ENCODE data around the gene NHSL1. TPM values are rescaled to one million over a fixed set of nuclear protein-coding genes. Genes with fewer than 3 reads are reported as not detected.

NHSL1 gene
- total and polyA plus RNA-seq, 9 of the 15 experiments (the other 6 are each of a cell fraction or from before 2014, with no cell fraction given) = 0.09 to 0.20 TPM; not detected in 7

DNA sequence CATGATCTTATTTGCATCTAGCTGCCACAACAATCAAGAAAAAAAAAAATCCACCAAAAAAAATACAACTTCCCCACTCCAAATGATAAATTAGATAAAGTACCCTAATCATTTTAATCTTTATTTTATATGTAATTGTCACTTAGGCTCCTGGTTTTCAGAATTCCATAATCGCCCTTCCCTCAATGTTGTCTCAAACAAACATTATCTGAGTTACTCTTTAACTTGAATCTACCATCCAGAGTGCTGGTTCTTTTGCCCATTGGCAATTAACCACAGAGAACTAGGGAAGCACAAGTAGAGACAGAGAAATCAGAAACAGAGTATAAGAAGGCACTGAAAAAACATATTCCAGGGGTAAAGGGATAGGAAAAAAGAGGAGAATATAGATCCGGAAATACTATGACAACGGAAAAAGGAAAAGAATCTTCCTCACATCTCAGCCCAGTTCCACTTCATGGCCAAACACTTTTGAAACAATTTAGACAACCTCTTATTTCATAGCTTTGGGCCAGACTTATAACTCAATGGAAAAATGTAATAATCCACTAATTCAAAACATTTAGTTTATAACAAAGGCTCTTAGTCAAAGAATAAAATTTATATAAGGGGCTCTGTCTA, 861 bp upstream of the NHSL1 start:
- H3K4me1 ChIP-seq (replicated peaks in 1 of 2; ENCODE audit: control insufficient read depth in 2 of 2, insufficient read depth in 2 of 2, low read length in 2 of 2) = no peaks in the 10 kb centered on the region
- peaks cover 2 to 4% of the 10 kb centered on the region in 2 experiments; a peak in 2 of 5 replicates for H3K27me3 ChIP-seq (ENCODE audit: control insufficient read depth in 2 of 2, insufficient read depth in 2 of 2, low read length in 2 of 2)
- FAIRE-seq (no peak), ATAC-seq (no peak), DNase-seq (ENCODE audit: extremely low read depth in 1 of 4, low spot score in 3 of 4) (no peak)
- no peaks in the 10 kb centered on the region for H3K9me1 ChIP-seq (ENCODE audit: control insufficient read depth, insufficient read depth, low read length)
- intact Hi-C loops (cut with micrococcal nuclease) = no loop called here
- CTCF ChIA-PET (ENCODE audit: low intra/inter-chr PET ratio) = no interaction called here
- H3K36me3 ChIP-seq (ENCODE audit: control insufficient read depth, insufficient read depth, low read length) = no peaks in the 10 kb centered on the region
- no peaks in the 10 kb centered on the region for H3K79me2 ChIP-seq (ENCODE audit: control insufficient read depth, insufficient read depth, low read length)
- no peak overlapping the region for H3K4me2 ChIP-seq (ENCODE audit: insufficient read depth, low read length)
- no peak overlapping the region for H2AFZ ChIP-seq (ENCODE audit: low read depth, low read length)
- H4K20me1 ChIP-seq (replicated peaks; ENCODE audit: control insufficient read depth, insufficient read depth, low read length) = no peaks in the 10 kb centered on the region
- H3K27ac ChIP-seq (ENCODE audit: extremely low read depth, low read depth, low read length) = no peak overlapping the region
- no peak overlapping the region for H3K9ac ChIP-seq (ENCODE audit: insufficient read depth in 1 of 2, low read depth in 2 of 2, low read length in 2 of 2)
- no peak overlapping the region for H3K4me3 ChIP-seq
- WGBS (ENCODE audit: insufficient coverage, low coverage, missing lambda C conversion rate) = 0% methylated on average over 3 of the region's 3 CpGs
- POLR2A ChIA-PET = no interaction called here
- in situ Hi-C loops (cut with MboI) = no loop called here
- BruUV-seq (replicated peaks) = no TSS peak
- no peaks in the 10 kb centered on the region for H3K9me3 ChIP-seq (replicated peaks; ENCODE audit: control insufficient read depth, insufficient read depth, low read depth, low read length)
- TF ChIP-seq, protein P1, sequence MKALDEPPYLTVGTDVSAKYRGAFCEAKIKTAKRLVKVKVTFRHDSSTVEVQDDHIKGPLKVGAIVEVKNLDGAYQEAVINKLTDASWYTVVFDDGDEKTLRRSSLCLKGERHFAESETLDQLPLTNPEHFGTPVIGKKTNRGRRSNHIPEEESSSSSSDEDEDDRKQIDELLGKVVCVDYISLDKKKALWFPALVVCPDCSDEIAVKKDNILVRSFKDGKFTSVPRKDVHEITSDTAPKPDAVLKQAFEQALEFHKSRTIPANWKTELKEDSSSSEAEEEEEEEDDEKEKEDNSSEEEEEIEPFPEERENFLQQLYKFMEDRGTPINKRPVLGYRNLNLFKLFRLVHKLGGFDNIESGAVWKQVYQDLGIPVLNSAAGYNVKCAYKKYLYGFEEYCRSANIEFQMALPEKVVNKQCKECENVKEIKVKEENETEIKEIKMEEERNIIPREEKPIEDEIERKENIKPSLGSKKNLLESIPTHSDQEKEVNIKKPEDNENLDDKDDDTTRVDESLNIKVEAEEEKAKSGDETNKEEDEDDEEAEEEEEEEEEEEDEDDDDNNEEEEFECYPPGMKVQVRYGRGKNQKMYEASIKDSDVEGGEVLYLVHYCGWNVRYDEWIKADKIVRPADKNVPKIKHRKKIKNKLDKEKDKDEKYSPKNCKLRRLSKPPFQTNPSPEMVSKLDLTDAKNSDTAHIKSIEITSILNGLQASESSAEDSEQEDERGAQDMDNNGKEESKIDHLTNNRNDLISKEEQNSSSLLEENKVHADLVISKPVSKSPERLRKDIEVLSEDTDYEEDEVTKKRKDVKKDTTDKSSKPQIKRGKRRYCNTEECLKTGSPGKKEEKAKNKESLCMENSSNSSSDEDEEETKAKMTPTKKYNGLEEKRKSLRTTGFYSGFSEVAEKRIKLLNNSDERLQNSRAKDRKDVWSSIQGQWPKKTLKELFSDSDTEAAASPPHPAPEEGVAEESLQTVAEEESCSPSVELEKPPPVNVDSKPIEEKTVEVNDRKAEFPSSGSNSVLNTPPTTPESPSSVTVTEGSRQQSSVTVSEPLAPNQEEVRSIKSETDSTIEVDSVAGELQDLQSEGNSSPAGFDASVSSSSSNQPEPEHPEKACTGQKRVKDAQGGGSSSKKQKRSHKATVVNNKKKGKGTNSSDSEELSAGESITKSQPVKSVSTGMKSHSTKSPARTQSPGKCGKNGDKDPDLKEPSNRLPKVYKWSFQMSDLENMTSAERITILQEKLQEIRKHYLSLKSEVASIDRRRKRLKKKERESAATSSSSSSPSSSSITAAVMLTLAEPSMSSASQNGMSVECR (CRISPR knock-in tag; IDR thresholded peaks at IDR 0.05) = no peak
- TF ChIP-seq RHOXF2B (CRISPR knock-in tag; conservative IDR thresholded peaks at IDR 0.05) (no peak), NBN (IDR thresholded peaks at IDR 0.05; ENCODE audit: low read depth) (no peak), SAFB2 (IDR thresholded peaks at IDR 0.05; ENCODE audit: borderline replicate concordance, low read depth, low read length, severe bottlenecking) (no peak), ZNF197 (CRISPR knock-in tag; IDR thresholded peaks at IDR 0.05; ENCODE audit: low read depth) (no peak), ERF (CRISPR knock-in tag; IDR thresholded peaks at IDR 0.05) (no peak), NR1H2 (CRISPR knock-in tag; IDR thresholded peaks at IDR 0.05) (no peak), PYGO2 (tag; IDR thresholded peaks at IDR 0.05) (no peak), ILK (tag; IDR thresholded peaks at IDR 0.05; ENCODE audit: borderline replicate concordance, low read depth) (no peak), BRF1 (IDR thresholded peaks at IDR 0.05; ENCODE audit: borderline replicate concordance, extremely low read depth, insufficient read length) (no peak), EWSR1 (IDR thresholded peaks at IDR 0.05; ENCODE audit: borderline replicate concordance, low read depth, partially characterized antibody) (no peak), RBM25 (IDR thresholded peaks at IDR 0.05; ENCODE audit: low read depth, low read length, severe bottlenecking) (no peak), BCL6 (CRISPR knock-in tag; IDR thresholded peaks at IDR 0.05) (no peak), ZNF644 (tag; IDR thresholded peaks at IDR 0.05; ENCODE audit: low read depth) (no peak)
- TF ChIP-seq, protein P2, sequence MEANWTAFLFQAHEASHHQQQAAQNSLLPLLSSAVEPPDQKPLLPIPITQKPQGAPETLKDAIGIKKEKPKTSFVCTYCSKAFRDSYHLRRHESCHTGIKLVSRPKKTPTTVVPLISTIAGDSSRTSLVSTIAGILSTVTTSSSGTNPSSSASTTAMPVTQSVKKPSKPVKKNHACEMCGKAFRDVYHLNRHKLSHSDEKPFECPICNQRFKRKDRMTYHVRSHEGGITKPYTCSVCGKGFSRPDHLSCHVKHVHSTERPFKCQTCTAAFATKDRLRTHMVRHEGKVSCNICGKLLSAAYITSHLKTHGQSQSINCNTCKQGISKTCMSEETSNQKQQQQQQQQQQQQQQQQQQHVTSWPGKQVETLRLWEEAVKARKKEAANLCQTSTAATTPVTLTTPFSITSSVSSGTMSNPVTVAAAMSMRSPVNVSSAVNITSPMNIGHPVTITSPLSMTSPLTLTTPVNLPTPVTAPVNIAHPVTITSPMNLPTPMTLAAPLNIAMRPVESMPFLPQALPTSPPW (CRISPR knock-in tag; IDR thresholded peaks at IDR 0.05) = no peak
- TF ChIP-seq, protein P3, sequence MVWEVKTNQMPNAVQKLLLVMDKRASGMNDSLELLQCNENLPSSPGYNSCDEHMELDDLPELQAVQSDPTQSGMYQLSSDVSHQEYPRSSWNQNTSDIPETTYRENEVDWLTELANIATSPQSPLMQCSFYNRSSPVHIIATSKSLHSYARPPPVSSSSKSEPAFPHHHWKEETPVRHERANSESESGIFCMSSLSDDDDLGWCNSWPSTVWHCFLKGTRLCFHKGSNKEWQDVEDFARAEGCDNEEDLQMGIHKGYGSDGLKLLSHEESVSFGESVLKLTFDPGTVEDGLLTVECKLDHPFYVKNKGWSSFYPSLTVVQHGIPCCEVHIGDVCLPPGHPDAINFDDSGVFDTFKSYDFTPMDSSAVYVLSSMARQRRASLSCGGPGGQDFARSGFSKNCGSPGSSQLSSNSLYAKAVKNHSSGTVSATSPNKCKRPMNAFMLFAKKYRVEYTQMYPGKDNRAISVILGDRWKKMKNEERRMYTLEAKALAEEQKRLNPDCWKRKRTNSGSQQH (CRISPR knock-in tag; IDR thresholded peaks at IDR 0.05) = no peak

Data from K562 (cell line).